Right lobe of liver (tissue), 6 donors: ENCODE measurements around the gene SMAD4. TPM values are rescaled to one million over a fixed set of nuclear protein-coding genes. Genes with fewer than 3 reads are reported as not detected.
A peak's percentile ranks its signal among the peaks of the same experiment; 100 is the strongest.

Source experiments
- ATAC-seq, 4 donors: fragments of 200-7000 bp; cut with Tn5 transposase; one replicate each; pipeline ENCODE4 v1.9.1; 2020; ENCODE audit warnings: mild to moderate bottlenecking in 4 of 4, moderate library complexity in 4 of 4
- DNase-seq, 3 donors: peaks; one replicate each; pipeline ENCODE4 v3.0.0-alpha.2; 2020
- H3K27ac ChIP-seq, 3 donors: fragments of 200-600 bp; one replicate each; pipeline ENCODE4 v1.8.0; 2022
- H3K27me3 ChIP-seq, 2 donors: fragments of 200-600 bp; one replicate each; pipeline ENCODE4 v1.8.0; 2022
- H3K36me3 ChIP-seq, 4 donors: fragments of 200-600 bp; sonication (generic) in 1 of 4; one replicate each; pipeline versions ENCODE4 v1.5.1 to v1.8.0; 2017 to 2022; ENCODE audit warnings: control low read depth in 1 of 4
- H3K4me1 ChIP-seq, 4 donors: fragments of 200-600 bp; sonication (generic) in 1 of 4; one replicate each; pipeline versions ENCODE4 v1.5.1 to v1.8.0; 2017 to 2022; ENCODE audit warnings: control low read depth in 1 of 4
- H3K4me3 ChIP-seq, 3 donors: fragments of 200-600 bp; one replicate each; pipeline ENCODE4 v1.8.0; 2022
- H3K9me3 ChIP-seq, 4 donors: fragments of 200-600 bp; sonication (generic) in 1 of 4; one replicate each; pipeline versions ENCODE4 v1.5.1 to v1.8.0; 2017 to 2022; ENCODE audit warnings: control low read depth in 1 of 4
- CTCF ChIP-seq, 4 donors: fragments of 200-600 bp in 3 of 4; fragments of 450-650 bp in 1 of 4; IDR thresholded peaks; one replicate each; pipeline versions ENCODE4 v1.5.1 to v1.8.0; 2016 to 2022; ENCODE audit warnings: antibody characterized with exemption in 4 of 4, mild to moderate bottlenecking in 2 of 4
- POLR2A ChIP-seq: fragments of 450-650 bp; IDR thresholded peaks from one replicate; pipeline ENCODE4 v1.6.1; 2017; ENCODE audit warnings: antibody characterized with exemption, mild to moderate bottlenecking
- WGBS: methylation state at CpG from one replicate; pipeline ENCODE4 v1.1.6; 2018; ENCODE audit warnings: low coverage, low lambda C conversion rate; ENCODE audit not compliant: insufficient coverage; ENCODE audit errors: missing lambda C conversion rate; 5-methylcytosine and 5-hydroxymethylcytosine counted together
- intact Hi-C, 2 donors: fragments of 100-400 bp; cut with DNase I; formaldehyde crosslinking; loops; one replicate each; pipeline versions ENCODE4 v1.11.2 to v1.14.1; 2022
- total RNA-seq, 6 experiments: library from RNA; depleted of rRNA in 2 of 6; stranded (reverse); fragments of >200 nt in 2 of 6; fragmentation: NEBNext Ultra II Directional in 3 of 6; extraction: Animal tissue kit (Norgen Biotek cat#: 25700) in 3 of 6; gene quantifications; one replicate each; pipeline versions ENCODE4 v1.1.0 to v1.2.4, GENCODE V29; 2016 to 2023
- donor health status: DM: no; HTN: yes; CAD: no.
- donor health status: DM: no; HTN: no; CAD: no.
- donor health status: DM: no; HTN: no; CAD: no.
- donor health status: DM: no; HTN: yes; CAD: no.
- donor health status: DM: no; HTN: yes; CAD: no.

Gene SMAD4
- total RNA-seq, 6 experiments from 2014 or later, result 40.8 to 71.9 (median 56.6) TPM

- peaks cover 0 to 52% (median 17%) of the 10 kb centered on the region in 4 donors for H3K4me1 ChIP-seq
- ATAC-seq, result peak; percentile 71 to 79 (median 76)
These were observed 15.0 kb downstream of the SMAD4 start for GRCh38 chr18:51044928-51045585.

DNA sequence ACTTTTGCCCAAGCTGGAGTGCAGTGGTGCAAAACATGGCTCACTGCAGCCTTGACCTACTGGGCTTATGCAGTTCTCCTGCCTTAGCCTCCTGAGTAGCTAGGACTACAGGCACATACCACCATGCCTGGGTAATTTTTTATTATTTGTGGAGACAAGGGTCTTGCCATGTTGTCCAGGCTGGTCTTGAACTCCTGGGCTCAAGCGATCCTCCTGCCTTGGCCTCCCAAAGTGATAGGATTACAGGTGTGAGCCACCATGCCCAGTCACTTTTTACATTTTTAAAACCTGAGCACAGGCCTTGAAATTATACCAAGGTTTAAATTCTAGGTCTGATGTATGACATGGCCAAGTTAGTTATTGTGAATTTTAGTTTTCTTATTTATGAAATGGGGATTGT is 18.2 kb downstream of the SMAD4 start:
- WGBS, result no CpG with 5 or more reads among the region's 1 CpG

More at GRCh38 chr18:51044928-51045585, 15.0 kb downstream of the SMAD4 start:
- no peaks in the 10 kb centered on the region for H3K27me3 ChIP-seq
- H3K27ac ChIP-seq, result peak overlapping the region in 1 of 3 donors; percentile 22
- no peaks in the 10 kb centered on the region for H3K9me3 ChIP-seq
- 18% methylated on average over 2 of the region's 2 CpGs for WGBS
- intact Hi-C loops, result no loop called here
- DNase-seq, result no peak
- TF ChIP-seq CTCF (IDR thresholded peaks at IDR 0.05), result no peak
- TF ChIP-seq POLR2A, result no peak
- peaks cover 0 to 25% (median 5%) of the 10 kb centered on the region in 4 donors for H3K36me3 ChIP-seq
- H3K4me3 ChIP-seq, result peak overlapping the region in 2 of 3 donors; percentile 17 to 24

DNA sequence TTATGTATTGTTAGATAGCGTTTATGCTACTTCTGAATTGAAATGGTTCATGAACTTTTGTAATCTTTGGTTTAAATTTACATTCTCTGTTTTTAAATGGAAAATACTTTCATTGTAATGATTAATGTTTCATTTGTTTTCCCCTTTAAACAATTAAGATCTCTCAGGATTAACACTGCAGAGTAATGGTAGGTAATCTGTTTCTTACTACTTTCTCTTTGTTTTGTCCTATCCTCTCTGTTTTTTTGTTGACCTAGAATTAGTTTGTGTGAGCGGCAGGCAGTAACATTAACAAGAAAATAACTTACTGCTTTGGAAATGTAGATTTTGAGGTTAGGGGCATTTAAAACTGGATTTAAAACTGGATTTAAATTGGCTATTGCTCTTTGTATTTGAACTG is 19.1 kb downstream of the SMAD4 start:
- ATAC-seq (no peak), DNase-seq (no peak)
- intact Hi-C loops, result no loop called here
- no peak overlapping the region for H3K27ac ChIP-seq
- no peaks in the 10 kb centered on the region for H3K9me3 ChIP-seq
- no peaks in the 10 kb centered on the region for H3K27me3 ChIP-seq
- TF ChIP-seq CTCF (IDR thresholded peaks at IDR 0.05), result no peak
- TF ChIP-seq POLR2A, result no peak
- peaks cover 0 to 42% (median 5%) of the 10 kb centered on the region in 4 donors for H3K36me3 ChIP-seq
- peaks cover 0 to 26% (median 9%) of the 10 kb centered on the region in 4 donors for H3K4me1 ChIP-seq
- WGBS, result 93% methylated on average over 2 of the region's 2 CpGs
- no peak overlapping the region for H3K4me3 ChIP-seq

More for the DNA sequence above, 18.2 kb downstream of the SMAD4 start:
- TF ChIP-seq POLR2A, result no peak
- TF ChIP-seq CTCF (IDR thresholded peaks at IDR 0.05), result no peak
- DNase-seq (no peak), ATAC-seq (no peak)
- H3K27me3 ChIP-seq, result no peaks in the 10 kb centered on the region
- intact Hi-C loops, result no loop called here
- H3K27ac ChIP-seq, result no peak overlapping the region
- H3K4me1 ChIP-seq, result peaks cover 0 to 29% (median 9%) of the 10 kb centered on the region in 4 donors
- H3K4me3 ChIP-seq, result no peak overlapping the region
- peaks cover 0 to 42% (median 5%) of the 10 kb centered on the region in 4 donors for H3K36me3 ChIP-seq
- no peaks in the 10 kb centered on the region for H3K9me3 ChIP-seq

DNA sequence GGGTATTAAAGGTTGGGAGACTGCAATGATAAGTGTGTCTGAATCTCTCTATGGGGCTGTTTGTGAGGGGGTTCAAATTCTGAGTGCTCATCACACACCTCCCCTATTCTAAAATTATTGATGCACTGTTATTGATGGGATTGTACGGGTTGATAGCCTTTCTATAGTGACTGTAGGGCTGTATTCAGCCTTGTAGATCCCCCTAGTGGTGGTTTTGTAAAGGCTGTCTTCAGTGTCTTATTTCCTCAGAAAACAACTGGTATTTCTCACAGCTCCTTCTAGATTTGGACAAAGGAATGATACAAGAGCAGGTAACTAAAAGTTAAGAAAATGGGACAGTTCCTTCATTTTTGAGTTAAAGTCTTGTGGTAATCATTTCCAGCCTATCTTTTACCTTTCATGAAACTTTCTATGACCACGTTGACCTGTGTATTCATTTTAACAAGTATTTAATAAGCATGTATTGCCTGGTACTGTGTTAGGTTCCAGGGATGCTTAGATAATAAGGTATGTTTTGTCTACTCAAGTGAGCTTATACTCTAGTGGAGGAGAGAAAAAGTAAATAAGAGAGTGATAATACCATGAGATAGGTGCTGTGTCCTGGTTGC is 21.2 kb downstream of the SMAD4 start:
- H3K4me3 ChIP-seq, result no peak overlapping the region
- DNase-seq, result no peak
- peaks cover 0 to 7% (median 0%) of the 10 kb centered on the region in 4 donors for H3K4me1 ChIP-seq
- WGBS, result 33% methylated on average over 2 of the region's 2 CpGs
- H3K27me3 ChIP-seq, result no peaks in the 10 kb centered on the region
- TF ChIP-seq POLR2A (no peak), CTCF (IDR thresholded peaks at IDR 0.05) (peak; percentile 72 to 89 (median 82))
- ATAC-seq, result peak; percentile 89 to 91 (median 90)
- no peak overlapping the region for H3K27ac ChIP-seq
- no peaks in the 10 kb centered on the region for H3K9me3 ChIP-seq
- intact Hi-C loops, result no loop called here
- H3K36me3 ChIP-seq, result peaks cover 0 to 59% (median 9%) of the 10 kb centered on the region in 4 donors
